Kidney glomerular epithelial cell (primary cell): Measurements from ENCODE around the gene PTCD1.

Source experiments
- DNase-seq: peaks from one replicate; lab custom pipeline; 2025; lab: John Stamatoyannopoulos, UW

PTCD1 gene

DNA sequence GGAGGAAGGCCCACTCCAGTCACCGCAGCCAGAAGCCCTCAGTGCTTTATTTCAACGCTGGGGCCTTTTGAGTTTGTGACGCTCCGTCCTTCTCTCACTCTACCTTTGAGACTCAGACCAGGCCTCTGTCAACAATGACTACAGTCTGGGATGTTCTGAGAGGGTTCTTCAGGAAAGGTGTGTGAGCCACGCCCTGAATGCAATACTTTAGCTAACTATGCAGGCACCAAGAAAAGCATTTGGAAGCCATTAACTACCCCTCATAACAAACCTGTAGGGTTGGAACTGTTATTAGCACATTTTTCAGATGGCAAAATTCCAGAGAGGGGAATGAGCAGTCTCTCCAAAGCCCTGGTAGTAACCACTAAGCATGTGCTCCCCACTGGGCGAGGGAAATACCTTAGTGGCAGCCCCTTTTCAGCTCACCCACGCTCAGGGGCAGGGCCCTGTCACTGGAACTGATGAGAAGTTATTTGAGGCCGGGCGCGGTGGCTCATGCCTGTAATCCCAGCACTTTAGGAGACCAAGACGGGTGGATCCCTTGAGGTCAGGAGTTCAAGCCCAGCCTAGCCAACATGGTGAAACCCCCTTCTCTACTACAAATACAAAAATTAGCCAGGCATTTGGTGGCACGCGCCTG, 69.7 kb downstream of the PTCD1 start:
- no peak for DNase-seq
